HEK293T (cell line): ENCODE results near the gene ZIC5.

ENCODE experiments used
- ARNT ChIP-seq: fragments of 450-650 bp; IDR thresholded peaks from 2 replicates; pipeline ENCODE4 v1.6.1; 2017; ENCODE audit warnings: mild to moderate bottlenecking
- BHLHE40 ChIP-seq: fragments of 450-650 bp; IDR thresholded peaks from 2 replicates; pipeline ENCODE4 v1.6.1; 2016; ENCODE audit warnings: mild to moderate bottlenecking, moderate library complexity, borderline replicate concordance
- ELF4 ChIP-seq: fragments of 450-650 bp; IDR thresholded peaks from 2 replicates; pipeline ENCODE4 v1.6.1; 2017; ENCODE audit warnings: antibody characterized with exemption
- FOXK2 ChIP-seq: fragments of 450-650 bp; IDR thresholded peaks from 2 replicates; pipeline ENCODE4 v1.6.1; 2016; ENCODE audit warnings: mild to moderate bottlenecking
- FOXM1 ChIP-seq: fragments of 450-650 bp; IDR thresholded peaks from 2 replicates; pipeline ENCODE4 v1.6.1; 2017; ENCODE audit warnings: mild to moderate bottlenecking, borderline replicate concordance
- HDGF ChIP-seq: fragments of 450-650 bp; IDR thresholded peaks from 2 replicates; pipeline ENCODE4 v1.6.1; 2017; ENCODE audit warnings: antibody characterized with exemption, borderline replicate concordance
- L3MBTL2 ChIP-seq: fragments of 450-650 bp; conservative IDR thresholded peaks from 2 replicates; pipeline ENCODE4 v1.6.1; 2016; ENCODE audit warnings: mild to moderate bottlenecking
- NFRKB ChIP-seq: fragments of 450-650 bp; IDR thresholded peaks from 2 replicates; pipeline ENCODE4 v1.6.1; 2016; ENCODE audit warnings: mild to moderate bottlenecking, moderate library complexity
- SP1 ChIP-seq: fragments of 450-650 bp; IDR thresholded peaks from 2 replicates; pipeline ENCODE4 v1.6.1; 2017
- SUZ12 ChIP-seq: fragments of 450-650 bp; IDR thresholded peaks from 2 replicates; pipeline ENCODE4 v1.6.1; 2016; ENCODE audit warnings: mild to moderate bottlenecking
- TARDBP ChIP-seq: fragments of 450-650 bp; IDR thresholded peaks from 2 replicates; pipeline ENCODE4 v1.6.1; 2016
- ZNF384 ChIP-seq: fragments of 450-650 bp; IDR thresholded peaks from 2 replicates; pipeline ENCODE4 v1.6.1; 2016
- TF ChIP-seq, protein P1 (sequence below): fragments of 450-650 bp; IDR thresholded peaks from 2 replicates; pipeline ENCODE4 v1.6.1; 2016

DNA sequence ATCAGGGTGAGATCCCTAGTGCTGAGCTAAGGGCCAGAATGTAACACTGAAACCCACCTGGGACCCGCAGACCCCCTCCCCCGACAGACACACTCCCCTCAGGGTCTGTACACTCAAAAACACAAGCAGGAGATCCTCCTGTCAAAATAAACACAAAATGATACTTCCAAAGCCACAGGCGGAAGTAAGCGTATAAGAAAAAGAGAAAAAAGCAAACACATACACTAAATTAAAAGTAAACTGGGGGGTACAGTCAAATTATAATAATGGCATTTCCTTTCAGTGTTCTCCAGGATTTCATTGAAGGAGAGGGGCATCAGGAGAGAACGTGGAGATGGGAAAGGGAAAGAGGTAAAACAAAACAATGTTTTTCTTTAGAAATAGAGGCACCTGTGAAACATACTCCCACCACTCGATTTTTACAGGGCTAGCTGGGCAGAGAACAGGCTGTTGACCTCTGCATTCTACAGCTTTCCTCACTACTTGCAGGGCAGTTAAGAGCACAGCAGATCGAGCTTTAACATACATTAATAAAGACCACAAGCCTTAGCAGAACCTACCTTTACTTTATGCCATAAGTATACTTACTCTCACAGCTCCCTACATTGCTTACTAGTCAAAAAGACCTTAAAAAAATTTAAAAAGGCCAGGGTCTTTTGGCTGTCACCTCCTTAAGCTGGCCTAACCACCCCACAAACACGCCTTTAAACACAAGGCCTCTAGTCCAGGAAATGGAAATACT, 5.3 kb downstream of the ZIC5 start:
- TF ChIP-seq HDGF (no peak), SP1 (no peak), FOXM1 (no peak), BHLHE40 (no peak), TARDBP (no peak), ELF4 (no peak), ZNF384 (no peak), FOXK2 (no peak), SUZ12 (no peak), L3MBTL2 (no peak), ARNT (no peak), NFRKB (no peak)
- TF ChIP-seq, protein P1, sequence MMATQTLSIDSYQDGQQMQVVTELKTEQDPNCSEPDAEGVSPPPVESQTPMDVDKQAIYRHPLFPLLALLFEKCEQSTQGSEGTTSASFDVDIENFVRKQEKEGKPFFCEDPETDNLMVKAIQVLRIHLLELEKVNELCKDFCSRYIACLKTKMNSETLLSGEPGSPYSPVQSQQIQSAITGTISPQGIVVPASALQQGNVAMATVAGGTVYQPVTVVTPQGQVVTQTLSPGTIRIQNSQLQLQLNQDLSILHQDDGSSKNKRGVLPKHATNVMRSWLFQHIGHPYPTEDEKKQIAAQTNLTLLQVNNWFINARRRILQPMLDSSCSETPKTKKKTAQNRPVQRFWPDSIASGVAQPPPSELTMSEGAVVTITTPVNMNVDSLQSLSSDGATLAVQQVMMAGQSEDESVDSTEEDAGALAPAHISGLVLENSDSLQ: no peak
